HuH-7 (cell line): ENCODE measurements around the gene CX3CR1.

Source experiments
- DNase-seq: peaks from one replicate; pipeline ENCODE4 v3.0.0; 2011; ENCODE audit warnings: low spot score

The CX3CR1 gene

GRCh38 chr3:39292961-39293360 lies 13.1 kb upstream of the CX3CR1 start:
- no peak for DNase-seq

GRCh38 chr3:39291903-39292329 lies 12.1 kb upstream of the CX3CR1 start:
- DNase-seq = peak; percentile 87

- DNase-seq = no peak
Measured at GRCh38 chr3:39290255-39290654, 10.4 kb upstream of the CX3CR1 start.

- no peak for DNase-seq
Measured at GRCh38 chr3:39289107-39289506, 9.3 kb upstream of the CX3CR1 start.

GRCh38 chr3:39288300-39288808 lies 8.5 kb upstream of the CX3CR1 start:
- DNase-seq = peak; percentile 99

GRCh38 chr3:39287216-39288164 lies 7.7 kb upstream of the CX3CR1 start:
- no peak for DNase-seq

- no peak for DNase-seq
Measured at GRCh38 chr3:39286771-39287170, 6.9 kb upstream of the CX3CR1 start.

- DNase-seq = no peak
Measured at GRCh38 chr3:39285332-39285731, 5.5 kb upstream of the CX3CR1 start.

GRCh38 chr3:39284457-39284881 lies 4.6 kb upstream of the CX3CR1 start:
- DNase-seq = no peak

- DNase-seq = no peak
Measured at GRCh38 chr3:39282057-39282456, 2.2 kb upstream of the CX3CR1 start.

- no peak for DNase-seq
Measured at GRCh38 chr3:39281533-39281932, 1.7 kb upstream of the CX3CR1 start.

GRCh38 chr3:39280571-39280970 lies 735 bp upstream of the CX3CR1 start:
- no peak for DNase-seq

GRCh38 chr3:39278616-39278935 lies 1.3 kb downstream of the CX3CR1 start:
- DNase-seq = no peak

- DNase-seq = no peak
Measured at GRCh38 chr3:39277893-39278615, 1.8 kb downstream of the CX3CR1 start.

- DNase-seq = no peak
Measured at GRCh38 chr3:39276746-39277145, 3.1 kb downstream of the CX3CR1 start.

GRCh38 chr3:39275963-39276593 lies 3.8 kb downstream of the CX3CR1 start:
- no peak for DNase-seq

GRCh38 chr3:39275052-39275451 lies 4.8 kb downstream of the CX3CR1 start:
- no peak for DNase-seq

GRCh38 chr3:39273119-39273518 lies 6.7 kb downstream of the CX3CR1 start:
- peak; percentile 49 for DNase-seq

- DNase-seq = no peak
Measured at GRCh38 chr3:39272191-39272590, 7.6 kb downstream of the CX3CR1 start.

- DNase-seq = no peak
Measured at GRCh38 chr3:39271363-39271914, 8.4 kb downstream of the CX3CR1 start.

- no peak for DNase-seq
Measured at GRCh38 chr3:39269528-39269927, 10.3 kb downstream of the CX3CR1 start.

- DNase-seq = no peak
Measured at GRCh38 chr3:39268549-39268900, 11.3 kb downstream of the CX3CR1 start.
